Activated T-helper 2 cell treated with anti-CD3 and anti-CD28 coated beads, Interferon-gamma antibody, Interleukin-2, Interleukin-4, amounts not matched to agents 10 μg/mL and 5 μg/mL and 100 μg/mL, durations not matched to agents 14 hours and 24 hours and 36 hours (primary cell): ENCODE data around the gene CPSF2. TPM values are rescaled to one million over a fixed set of nuclear protein-coding genes. Genes with fewer than 3 reads are reported as not detected.

Experiments
- DNase-seq: peaks from one replicate; pipeline ENCODE4 v3.0.0; 2021; ENCODE audit warnings: low spot score
- H3K27ac Mint-ChIP-seq: one replicate; pipeline ENCODE4 v1.8.0; 2021; ENCODE audit warnings: mixed read lengths
- H3K27me3 Mint-ChIP-seq: one replicate; pipeline ENCODE4 v1.8.0; 2021; ENCODE audit warnings: low read depth, mixed read lengths
- H3K36me3 Mint-ChIP-seq: one replicate; pipeline ENCODE4 v1.8.0; 2021; ENCODE audit warnings: low read depth, mixed read lengths
- H3K4me1 Mint-ChIP-seq: one replicate; pipeline ENCODE4 v1.8.0; 2021; ENCODE audit warnings: low read depth, mixed read lengths
- H3K4me3 Mint-ChIP-seq: one replicate; pipeline ENCODE4 v1.8.0; 2021; ENCODE audit warnings: low read depth, mild to moderate bottlenecking, moderate library complexity, mixed read lengths
- H3K9me3 Mint-ChIP-seq: one replicate; pipeline ENCODE4 v1.8.0; 2021; ENCODE audit warnings: mixed read lengths
- intact Hi-C: fragments of 100-400 bp; cut with micrococcal nuclease; formaldehyde crosslinking; loops from one replicate; pipeline ENCODE4 v1.15.1; 2023
- total RNA-seq: library from RNA; stranded (reverse); gene quantifications from 2 replicates; pipeline ENCODE4 v1.2.3, GENCODE V29; 2022

Gene CPSF2
- total RNA-seq: 101 and 104 TPM in 2 replicates

DNA sequence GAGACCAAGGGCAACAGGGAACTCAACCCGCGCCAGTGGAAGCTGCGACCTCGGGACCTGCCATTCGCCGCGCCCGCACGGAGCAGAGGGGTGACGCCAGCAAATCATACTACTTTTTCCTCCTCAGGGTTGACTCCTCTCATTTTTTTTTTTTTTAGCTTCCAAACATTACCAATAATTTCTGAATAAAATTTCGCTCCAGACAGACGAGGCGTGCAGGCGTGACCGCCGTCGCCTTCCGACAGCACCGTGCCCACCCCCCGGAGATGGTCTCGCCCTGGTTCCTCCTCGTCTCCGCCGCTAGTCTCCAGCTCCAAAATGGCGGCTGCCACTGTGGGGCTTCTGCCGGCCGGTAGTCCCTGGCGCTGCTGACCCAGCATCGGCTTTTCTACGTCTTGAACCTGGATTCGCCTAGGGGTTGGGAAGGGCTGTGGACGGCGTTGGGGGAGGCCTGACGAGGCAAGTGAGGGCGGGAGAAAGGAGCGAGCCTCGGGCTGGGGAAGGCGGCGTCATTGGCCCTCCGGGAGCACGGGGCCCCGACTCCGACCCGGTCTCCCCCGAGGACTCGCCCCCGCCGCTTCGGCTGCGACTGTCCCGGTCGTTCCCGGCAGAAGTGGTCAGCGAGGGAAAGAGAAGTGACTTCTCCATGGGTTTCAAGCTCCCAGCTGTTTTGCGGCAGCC is at the start of gene CPSF2, which contains the start of gene NDUFB1:
CPSF2 (plus strand) TSS at position 300 of the 681 bp plus-strand sequence. CDS start 9,016 bp downstream, outside the sequence.
NDUFB1 (minus strand) TSS at position 37 of the 681 bp plus-strand sequence. CDS start 4,069 bp downstream, outside the sequence.
- H3K36me3 Mint-ChIP-seq: peaks cover 56% of the 10 kb centered on the region
- peak; percentile 82 for DNase-seq
- peak within 1 kb of the TSS; percentile 100 for H3K27ac Mint-ChIP-seq
- peak within 1 kb of the TSS; percentile 100 for H3K4me3 Mint-ChIP-seq
- no peaks in the 10 kb centered on the region for H3K9me3 Mint-ChIP-seq
- intact Hi-C loops: loop anchor here (1.0 to 10.0 kb wide), 4 partner anchors 16 to 553 kb away; partner anchors contain the start of genes ATXN3 and TRIP11
- no peaks in the 10 kb centered on the region for H3K27me3 Mint-ChIP-seq
- H3K4me1 Mint-ChIP-seq: peaks cover 30% of the 10 kb centered on the region

DNA sequence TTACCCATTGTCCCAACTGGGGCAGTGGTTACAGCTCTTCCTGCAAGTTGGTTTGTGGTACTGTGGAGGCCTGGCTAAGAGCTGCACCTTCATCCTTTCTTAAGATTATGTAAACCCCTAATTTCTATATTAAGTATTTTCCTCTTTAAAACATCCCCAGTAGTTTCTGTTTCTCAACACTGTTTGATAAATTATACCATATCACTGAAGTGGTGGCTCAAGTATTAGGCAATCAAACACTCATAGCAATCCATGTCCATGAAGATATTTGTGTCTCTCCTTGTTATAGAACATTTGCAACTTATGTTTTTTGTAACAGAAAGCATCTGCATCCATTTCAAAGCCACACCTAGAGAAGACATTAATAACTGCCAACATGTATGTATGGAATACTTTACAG is 47.2 kb upstream of the CPSF2 start:
- intact Hi-C loops: no loop called here
- Mint-ChIP-seq H3K27ac (no peak overlapping the region), H3K4me3 (no peak overlapping the region), H3K27me3 (no peaks in the 10 kb centered on the region), H3K9me3 (no peaks in the 10 kb centered on the region), H3K36me3 (peaks cover 25% of the 10 kb centered on the region), H3K4me1 (no peaks in the 10 kb centered on the region)
- no peak for DNase-seq

DNA sequence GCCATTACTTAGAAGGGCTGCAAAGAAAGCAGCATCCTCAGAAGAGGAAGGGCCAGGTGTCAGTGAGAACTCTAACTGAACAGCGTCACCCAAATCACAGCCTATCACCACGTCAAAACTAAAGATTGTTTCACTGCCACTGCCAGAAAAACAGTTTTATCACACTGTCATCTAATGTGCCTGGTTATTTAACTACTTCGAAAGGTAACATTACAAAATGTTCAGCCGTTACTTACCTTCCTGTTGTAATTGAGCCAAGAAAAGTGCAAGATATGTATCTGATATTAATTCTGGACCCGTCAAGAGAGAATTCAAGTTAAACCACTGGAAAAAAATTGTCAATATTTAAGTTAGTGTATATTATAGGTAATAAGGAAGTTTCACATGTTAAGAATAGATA is 33.3 kb upstream of the CPSF2 start:
- H3K4me3 Mint-ChIP-seq: no peak overlapping the region
- no peaks in the 10 kb centered on the region for H3K4me1 Mint-ChIP-seq
- intact Hi-C loops: no loop called here
- DNase-seq: no peak
- H3K27me3 Mint-ChIP-seq: no peaks in the 10 kb centered on the region
- peaks cover 34% of the 10 kb centered on the region for H3K36me3 Mint-ChIP-seq
- H3K27ac Mint-ChIP-seq: no peak overlapping the region
- no peaks in the 10 kb centered on the region for H3K9me3 Mint-ChIP-seq

DNA sequence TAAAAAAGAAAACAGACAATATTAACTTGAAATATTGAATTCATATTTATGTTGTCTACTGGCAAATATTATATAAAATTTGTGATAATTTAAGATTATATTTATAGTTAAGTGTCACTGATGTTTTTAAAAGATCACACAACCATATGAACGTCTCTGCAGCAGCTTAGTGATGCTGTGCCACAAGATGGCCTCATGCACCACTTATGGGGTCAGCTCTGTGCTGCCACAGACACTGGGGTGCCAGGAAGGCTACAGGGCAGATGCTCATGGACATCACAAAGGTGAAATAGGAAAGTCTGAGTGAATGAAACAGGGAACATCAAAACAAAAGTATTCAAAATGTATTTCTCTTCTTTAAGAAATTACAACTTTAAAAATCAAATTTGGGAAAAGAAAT is 28.4 kb upstream of the CPSF2 start:
- H3K4me1 Mint-ChIP-seq: no peaks in the 10 kb centered on the region
- H3K27ac Mint-ChIP-seq: no peak overlapping the region
- no peak overlapping the region for H3K4me3 Mint-ChIP-seq
- H3K36me3 Mint-ChIP-seq: peaks cover 18% of the 10 kb centered on the region
- no peak for DNase-seq
- intact Hi-C loops: no loop called here
- no peaks in the 10 kb centered on the region for H3K27me3 Mint-ChIP-seq
- H3K9me3 Mint-ChIP-seq: no peaks in the 10 kb centered on the region

DNA sequence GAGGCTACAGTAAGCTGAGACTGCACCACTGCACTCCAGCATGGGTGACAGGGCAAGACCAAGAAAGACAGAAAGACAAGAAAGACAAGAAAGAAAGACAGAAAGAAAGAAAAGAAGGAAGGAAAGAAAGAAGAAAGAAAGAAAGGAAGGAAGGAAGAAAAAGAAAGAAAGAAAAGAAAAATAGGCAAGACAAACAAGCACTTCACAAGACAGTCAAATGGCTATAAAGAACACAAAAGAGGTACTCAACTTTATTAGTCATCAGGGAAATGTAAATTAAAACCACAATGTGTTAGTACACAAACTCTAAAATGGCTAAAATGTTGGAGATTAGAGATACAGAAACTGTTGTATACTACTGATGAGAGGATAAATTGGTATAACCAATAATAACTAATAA is 22.0 kb upstream of the CPSF2 start:
- no peak overlapping the region for H3K4me3 Mint-ChIP-seq
- intact Hi-C loops: no loop called here
- peaks cover 5% of the 10 kb centered on the region for H3K36me3 Mint-ChIP-seq
- DNase-seq: no peak
- H3K27ac Mint-ChIP-seq: no peak overlapping the region
- no peaks in the 10 kb centered on the region for H3K27me3 Mint-ChIP-seq
- H3K9me3 Mint-ChIP-seq: no peaks in the 10 kb centered on the region
- peaks cover 12% of the 10 kb centered on the region for H3K4me1 Mint-ChIP-seq

GRCh38 chr14:92103363-92103989 is 18.3 kb upstream of the CPSF2 start:
- H3K36me3 Mint-ChIP-seq: no peaks in the 10 kb centered on the region
- DNase-seq: no peak
- H3K27ac Mint-ChIP-seq: no peak overlapping the region
- H3K9me3 Mint-ChIP-seq: no peaks in the 10 kb centered on the region
- no peaks in the 10 kb centered on the region for H3K27me3 Mint-ChIP-seq
- peaks cover 29% of the 10 kb centered on the region for H3K4me1 Mint-ChIP-seq
- intact Hi-C loops: no loop called here
- no peak overlapping the region for H3K4me3 Mint-ChIP-seq

DNA sequence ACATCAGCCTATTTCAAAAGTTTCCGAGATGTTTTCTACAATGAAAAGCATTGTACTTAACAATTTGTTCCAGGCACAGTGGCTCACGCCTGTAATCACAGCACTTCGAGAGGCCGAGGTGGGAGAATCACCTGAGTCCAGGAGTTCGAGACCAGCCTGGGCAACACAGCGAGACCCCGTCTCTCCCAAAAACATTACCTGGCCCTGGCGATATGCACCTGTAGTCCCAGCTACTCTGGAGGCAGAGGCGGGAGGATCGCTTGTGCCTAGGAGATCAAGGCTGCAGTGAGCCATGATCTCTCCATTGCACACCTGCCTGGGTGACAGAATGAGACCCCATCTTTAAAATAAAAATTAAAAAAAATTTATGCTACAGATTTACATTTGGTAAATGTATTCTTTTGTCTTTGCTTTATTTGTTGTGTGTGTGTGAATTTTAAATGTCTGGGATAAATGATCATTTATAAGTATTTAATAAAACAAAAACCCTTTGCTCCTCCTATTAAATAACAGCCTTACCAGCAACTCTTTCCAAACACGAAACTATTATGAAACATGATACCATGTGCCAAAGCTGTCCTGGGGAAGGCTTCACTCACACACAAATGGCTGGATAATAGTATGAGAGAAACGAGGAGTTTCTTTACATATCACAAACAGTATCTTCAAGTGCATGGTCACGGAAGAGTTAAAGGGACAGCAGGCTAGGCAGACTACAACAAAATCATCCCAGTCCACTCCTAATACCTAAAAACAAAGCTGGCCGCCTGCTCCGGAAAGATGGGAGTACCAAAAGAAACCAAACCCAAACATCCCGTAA is 16.5 kb upstream of the CPSF2 start:
- intact Hi-C loops: no loop called here
- H3K36me3 Mint-ChIP-seq: no peaks in the 10 kb centered on the region
- H3K27ac Mint-ChIP-seq: peak overlapping the region; percentile 96

GRCh38 chr14:92105893-92106142 is 16.0 kb upstream of the CPSF2 start:
- Mint-ChIP-seq H3K9me3 (no peaks in the 10 kb centered on the region), H3K4me3 (peak overlapping the region; percentile 99), H3K36me3 (no peaks in the 10 kb centered on the region), H3K27ac (peak overlapping the region; percentile 96), H3K4me1 (peaks cover 29% of the 10 kb centered on the region), H3K27me3 (no peaks in the 10 kb centered on the region)
- no peak for DNase-seq
- intact Hi-C loops: loop anchor here (1.0 kb wide), 2 partner anchors 15 to 66 kb away; partner anchors contain the start of genes CPSF2, NDUFB1 and TRIP11

More for the DNA sequence above, 16.5 kb upstream of the CPSF2 start:
- no peak for DNase-seq
- Mint-ChIP-seq H3K4me1 (peaks cover 29% of the 10 kb centered on the region), H3K9me3 (no peaks in the 10 kb centered on the region), H3K4me3 (peak overlapping the region; percentile 99), H3K27me3 (no peaks in the 10 kb centered on the region)

- peak; percentile 94 for DNase-seq
- H3K36me3 Mint-ChIP-seq: no peaks in the 10 kb centered on the region
- intact Hi-C loops: loop anchor here (1.0 kb wide), 2 partner anchors 15 to 66 kb away; partner anchors contain the start of genes CPSF2, NDUFB1 and TRIP11
- no peaks in the 10 kb centered on the region for H3K9me3 Mint-ChIP-seq
- H3K4me3 Mint-ChIP-seq: peak within 1 kb of the TSS; percentile 99
- H3K4me1 Mint-ChIP-seq: peaks cover 29% of the 10 kb centered on the region
- peak within 1 kb of the TSS; percentile 96 for H3K27ac Mint-ChIP-seq
- no peaks in the 10 kb centered on the region for H3K27me3 Mint-ChIP-seq
These were observed 15.4 kb upstream of the CPSF2 start, which contains the start of gene ATXN3 for GRCh38 chr14:92106143-92106926. TSS of gene ATXN3 (minus strand) at chr14:92106582. CDS start at chr14:92106552, 30 bp downstream.

DNA sequence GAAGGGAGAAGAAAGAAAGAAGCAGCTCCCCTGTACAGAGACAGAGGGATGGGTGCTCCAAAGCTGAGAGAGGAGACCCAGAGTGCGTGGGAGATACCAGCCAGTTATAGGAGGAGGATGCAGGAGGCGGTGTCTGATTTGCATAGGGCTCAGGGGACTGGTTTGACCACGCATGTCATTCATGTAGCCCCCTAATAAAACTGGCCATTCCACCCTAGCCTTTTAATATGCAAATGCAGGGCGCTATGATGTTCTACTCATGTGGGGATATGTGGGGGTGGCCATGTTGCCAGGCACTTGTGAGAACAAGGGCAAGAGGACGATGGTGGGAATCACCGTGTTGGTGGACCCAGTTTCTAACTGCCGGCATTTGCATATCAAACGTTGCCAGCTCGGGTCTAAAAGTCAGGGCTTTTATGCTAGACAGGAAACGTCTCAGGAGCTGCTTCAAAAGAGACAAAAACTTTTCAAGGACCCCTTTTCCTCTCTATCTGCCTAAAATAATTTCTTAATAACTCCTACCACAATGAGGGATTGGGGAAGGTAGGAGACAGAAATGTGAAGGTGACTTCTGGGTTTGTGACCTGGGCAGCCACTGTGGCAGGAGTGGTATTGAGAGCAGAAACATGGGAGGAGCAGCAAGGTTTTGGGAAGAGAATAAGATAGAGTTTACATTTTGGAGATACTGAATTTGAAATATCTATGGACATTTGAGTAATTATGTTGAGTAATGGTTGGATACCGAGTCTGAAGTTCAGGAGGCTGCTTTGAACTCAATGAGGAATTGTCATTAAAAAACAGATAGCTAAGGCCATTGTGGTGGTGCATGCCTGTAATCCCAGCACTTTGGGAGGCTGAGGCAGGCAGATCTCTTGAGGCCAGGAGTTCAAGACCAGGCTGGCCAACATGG is 13.2 kb upstream of the CPSF2 start:
- Mint-ChIP-seq H3K9me3 (no peaks in the 10 kb centered on the region), H3K27me3 (no peaks in the 10 kb centered on the region), H3K4me3 (no peak overlapping the region), H3K4me1 (peaks cover 21% of the 10 kb centered on the region), H3K27ac (no peak overlapping the region), H3K36me3 (no peaks in the 10 kb centered on the region)
- intact Hi-C loops: no loop called here
- no peak for DNase-seq

DNA sequence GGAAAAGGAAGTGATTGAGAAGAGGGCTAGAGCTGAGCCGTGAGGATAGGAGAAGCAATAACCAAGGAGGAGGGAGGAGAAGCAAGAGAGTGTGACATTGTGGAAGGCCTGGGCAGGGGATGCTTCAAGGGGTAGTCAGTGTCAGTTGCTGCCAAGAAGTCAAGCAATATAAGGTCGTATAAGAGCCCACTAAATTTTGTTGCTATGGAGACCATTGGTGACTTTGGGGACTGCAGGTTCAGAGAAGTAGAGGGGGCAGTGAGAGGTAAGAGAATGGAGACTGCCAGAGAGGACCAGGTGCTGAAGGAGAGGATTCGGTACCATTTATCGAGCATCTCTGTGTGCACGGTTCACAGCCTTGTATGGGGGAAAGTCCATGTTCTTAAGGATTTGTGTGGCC is 12.3 kb upstream of the CPSF2 start:
- H3K36me3 Mint-ChIP-seq: no peaks in the 10 kb centered on the region
- no peaks in the 10 kb centered on the region for H3K27me3 Mint-ChIP-seq
- H3K9me3 Mint-ChIP-seq: no peaks in the 10 kb centered on the region
- no peak overlapping the region for H3K4me3 Mint-ChIP-seq
- intact Hi-C loops: no loop called here
- peaks cover 21% of the 10 kb centered on the region for H3K4me1 Mint-ChIP-seq
- no peak overlapping the region for H3K27ac Mint-ChIP-seq
- no peak for DNase-seq
